Osteocyte (in vitro differentiated cells): ENCODE measurements around the gene RILPL1. TPM values are rescaled to one million over a fixed set of nuclear protein-coding genes. Genes with fewer than 3 reads are reported as not detected.
"Not testable (repeated sequence)": the region's sequence is repeated elsewhere in the genome, so short reads cannot be mapped to it uniquely, and the experiment has no call there.

Experiments used
- DNase-seq: peaks from one replicate; pipeline ENCODE4 v3.0.0; 2021; ENCODE audit warnings: mixed read lengths; ENCODE audit not compliant: unreplicated experiment; ENCODE audit errors: extremely low spot score
- H3K27ac Mint-ChIP-seq: one replicate; pipeline ENCODE4 v1.8.0; 2021; ENCODE audit warnings: mild to moderate bottlenecking, mixed read lengths; ENCODE audit not compliant: unreplicated experiment
- H3K27me3 Mint-ChIP-seq: one replicate; pipeline ENCODE4 v1.8.0; 2021; ENCODE audit warnings: mixed read lengths; ENCODE audit not compliant: unreplicated experiment
- H3K36me3 Mint-ChIP-seq: one replicate; pipeline ENCODE4 v1.8.0; 2021; ENCODE audit warnings: mixed read lengths; ENCODE audit not compliant: unreplicated experiment
- H3K4me1 Mint-ChIP-seq: one replicate; pipeline ENCODE4 v1.8.0; 2021; ENCODE audit warnings: mixed read lengths; ENCODE audit not compliant: unreplicated experiment
- H3K4me3 Mint-ChIP-seq: one replicate; pipeline ENCODE4 v1.8.0; 2021; ENCODE audit warnings: mild to moderate bottlenecking, moderate library complexity, mixed read lengths; ENCODE audit not compliant: unreplicated experiment
- H3K9me3 Mint-ChIP-seq: one replicate; pipeline ENCODE4 v1.8.0; 2021; ENCODE audit warnings: mixed read lengths; ENCODE audit not compliant: unreplicated experiment
- total RNA-seq: library from RNA; stranded (reverse); gene quantifications from 2 replicates; pipeline ENCODE4 v1.2.1, GENCODE V29; 2021
- TF ChIP-seq, protein P1 (sequence below): fragments of 200-600 bp; sonication (generic); IDR thresholded peaks from 2 replicates; pipeline ENCODE4 v1.5.0; 2021; ENCODE audit warnings: antibody characterized with exemption, mild to moderate bottlenecking, moderate library complexity

Gene RILPL1
- total RNA-seq, 1 donor from 2014 or later = 35.1 TPM

DNA sequence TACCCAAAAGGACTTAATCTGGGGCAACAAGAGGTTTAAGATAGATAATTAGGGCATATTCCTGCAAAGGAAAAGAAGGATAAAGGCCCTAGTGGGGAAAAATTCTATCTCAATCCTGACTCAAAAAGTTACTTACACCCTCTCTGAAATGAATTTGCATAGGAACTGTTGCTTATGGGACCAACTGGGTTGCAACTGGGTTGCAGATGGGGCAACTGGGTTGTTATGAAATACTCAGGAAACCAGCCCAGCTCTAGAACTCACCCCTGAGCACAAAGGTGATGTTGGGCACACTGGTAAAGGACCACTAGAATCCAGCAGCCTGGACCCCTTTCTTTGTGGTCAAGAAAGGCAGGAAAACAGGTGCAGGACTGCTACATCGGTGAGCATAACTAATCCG is 17.2 kb upstream of the RILPL1 start:
- Mint-ChIP-seq H3K4me1 (no peaks in the 10 kb centered on the region), H3K9me3 (no peaks in the 10 kb centered on the region), H3K27ac (no peak overlapping the region), H3K27me3 (peaks cover 11% of the 10 kb centered on the region), H3K36me3 (no peaks in the 10 kb centered on the region), H3K4me3 (no peak overlapping the region)
- no peak for DNase-seq
- TF ChIP-seq, protein P1, sequence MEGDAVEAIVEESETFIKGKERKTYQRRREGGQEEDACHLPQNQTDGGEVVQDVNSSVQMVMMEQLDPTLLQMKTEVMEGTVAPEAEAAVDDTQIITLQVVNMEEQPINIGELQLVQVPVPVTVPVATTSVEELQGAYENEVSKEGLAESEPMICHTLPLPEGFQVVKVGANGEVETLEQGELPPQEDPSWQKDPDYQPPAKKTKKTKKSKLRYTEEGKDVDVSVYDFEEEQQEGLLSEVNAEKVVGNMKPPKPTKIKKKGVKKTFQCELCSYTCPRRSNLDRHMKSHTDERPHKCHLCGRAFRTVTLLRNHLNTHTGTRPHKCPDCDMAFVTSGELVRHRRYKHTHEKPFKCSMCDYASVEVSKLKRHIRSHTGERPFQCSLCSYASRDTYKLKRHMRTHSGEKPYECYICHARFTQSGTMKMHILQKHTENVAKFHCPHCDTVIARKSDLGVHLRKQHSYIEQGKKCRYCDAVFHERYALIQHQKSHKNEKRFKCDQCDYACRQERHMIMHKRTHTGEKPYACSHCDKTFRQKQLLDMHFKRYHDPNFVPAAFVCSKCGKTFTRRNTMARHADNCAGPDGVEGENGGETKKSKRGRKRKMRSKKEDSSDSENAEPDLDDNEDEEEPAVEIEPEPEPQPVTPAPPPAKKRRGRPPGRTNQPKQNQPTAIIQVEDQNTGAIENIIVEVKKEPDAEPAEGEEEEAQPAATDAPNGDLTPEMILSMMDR = no peak

DNA sequence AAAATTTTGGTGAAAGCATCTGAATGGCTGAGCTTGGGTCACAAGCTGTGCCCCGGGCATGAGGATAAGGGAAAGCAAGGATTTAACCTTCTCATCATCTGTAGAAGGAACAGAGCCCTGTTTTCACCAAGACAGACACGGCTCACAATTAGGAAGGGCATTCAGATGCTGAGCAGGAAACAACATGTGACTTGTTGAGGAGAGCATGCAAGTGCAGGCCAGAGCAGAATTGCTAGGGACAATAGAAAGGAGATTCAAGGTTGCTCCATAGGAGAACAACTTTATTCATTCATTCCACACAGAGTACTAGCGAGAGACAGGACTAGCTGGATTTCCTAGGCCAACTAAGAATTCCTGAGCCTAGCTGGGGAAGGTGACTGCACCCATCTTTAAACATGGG is 14.6 kb upstream of the RILPL1 start:
- Mint-ChIP-seq H3K27ac (no peak overlapping the region), H3K9me3 (no peaks in the 10 kb centered on the region), H3K4me3 (no peak overlapping the region), H3K36me3 (no peaks in the 10 kb centered on the region), H3K27me3 (peaks cover 11% of the 10 kb centered on the region), H3K4me1 (no peaks in the 10 kb centered on the region)
- TF ChIP-seq, protein P1 = no peak
- no peak for DNase-seq

DNA sequence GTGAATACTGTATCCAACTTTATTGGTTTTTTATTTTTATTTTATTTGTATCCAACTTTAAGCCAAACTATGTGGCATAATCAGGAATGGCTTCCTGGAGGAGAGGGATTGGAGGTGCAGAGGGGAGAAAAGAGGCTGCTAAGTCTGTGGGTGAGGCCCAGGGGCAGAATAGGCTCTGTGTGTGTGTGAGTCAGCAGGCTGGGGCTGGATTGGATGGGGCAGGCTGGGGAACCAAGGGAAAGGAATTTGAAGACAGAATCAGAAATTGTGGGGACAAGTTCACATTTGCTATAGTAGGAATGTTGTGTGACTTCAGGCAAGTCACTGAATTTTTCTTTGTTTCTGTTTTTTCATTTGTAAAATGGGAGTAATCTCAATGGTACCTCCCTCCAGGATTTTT is 12.8 kb upstream of the RILPL1 start:
- Mint-ChIP-seq H3K27ac (no peak overlapping the region), H3K4me3 (no peak overlapping the region), H3K36me3 (no peaks in the 10 kb centered on the region), H3K27me3 (peaks cover 8% of the 10 kb centered on the region), H3K9me3 (no peaks in the 10 kb centered on the region), H3K4me1 (no peaks in the 10 kb centered on the region)
- no peak for DNase-seq
- TF ChIP-seq, protein P1 = no peak

DNA sequence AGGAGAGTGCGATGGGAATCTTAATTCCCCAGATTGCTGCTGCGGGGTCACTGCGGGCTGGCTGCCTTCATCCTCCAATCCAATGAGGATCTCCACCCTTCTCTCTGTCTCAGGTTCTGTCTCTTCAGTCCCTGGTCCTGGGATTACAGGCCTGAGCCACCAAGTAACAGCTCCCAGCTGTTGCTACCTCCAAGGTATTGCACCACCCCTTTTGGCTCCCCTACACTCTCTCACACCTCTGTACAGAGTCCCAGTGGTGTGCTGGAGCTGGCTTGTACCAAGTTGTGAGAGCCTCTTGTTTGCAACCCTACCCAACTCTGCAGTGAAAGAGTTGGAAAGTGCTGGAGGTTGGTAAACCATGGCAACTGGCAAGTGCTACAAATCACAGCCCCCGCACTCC is 10.0 kb upstream of the RILPL1 start:
- H3K9me3 Mint-ChIP-seq = no peaks in the 10 kb centered on the region
- TF ChIP-seq, protein P1 = no peak
- H3K27ac Mint-ChIP-seq = no peak overlapping the region
- no peak for DNase-seq
- peaks cover 13% of the 10 kb centered on the region for H3K27me3 Mint-ChIP-seq
- H3K36me3 Mint-ChIP-seq = no peaks in the 10 kb centered on the region
- H3K4me1 Mint-ChIP-seq = no peaks in the 10 kb centered on the region
- H3K4me3 Mint-ChIP-seq = no peak overlapping the region

DNA sequence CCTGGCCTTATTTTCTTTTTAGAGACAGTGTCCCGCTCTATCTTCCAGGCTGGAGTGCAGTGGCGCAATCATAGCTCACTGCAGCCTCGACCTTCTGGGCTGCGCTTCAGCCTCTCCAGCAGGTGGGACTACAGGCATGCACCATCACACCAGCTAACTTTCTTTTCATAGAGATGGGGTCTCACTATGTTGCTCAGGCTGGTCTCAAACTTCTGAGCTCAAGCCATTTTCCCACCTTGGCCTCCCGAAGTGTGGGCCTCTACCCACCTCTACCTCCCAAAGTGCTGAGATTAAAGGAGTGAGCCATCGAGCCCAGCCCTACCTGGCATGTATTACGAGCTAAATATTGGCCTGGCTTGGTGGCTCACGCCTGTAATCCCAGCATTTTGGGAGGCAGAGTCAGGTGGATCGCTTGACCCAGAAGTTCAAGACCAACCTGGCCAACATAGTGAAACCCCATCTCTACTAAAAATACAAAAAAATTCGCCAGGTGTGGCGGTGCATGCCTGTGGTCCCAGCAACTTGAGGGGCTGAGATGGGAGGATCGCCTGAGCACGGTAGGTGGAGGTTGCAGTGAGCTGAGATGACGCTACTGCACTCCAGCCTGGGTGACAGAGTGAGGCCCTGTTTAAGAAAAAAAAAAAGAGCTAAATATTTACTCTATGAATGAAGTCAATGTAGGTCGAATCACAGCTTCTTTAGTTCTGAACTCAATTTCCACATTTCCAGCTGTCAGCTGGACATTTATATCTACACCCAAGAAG is 7.6 kb upstream of the RILPL1 start:
- Mint-ChIP-seq H3K27me3 (peaks cover 13% of the 10 kb centered on the region), H3K27ac (no peak overlapping the region), H3K4me1 (no peaks in the 10 kb centered on the region), H3K4me3 (no peak overlapping the region), H3K36me3 (no peaks in the 10 kb centered on the region), H3K9me3 (no peaks in the 10 kb centered on the region)
- TF ChIP-seq, protein P1 = no peak
- DNase-seq = no peak

DNA sequence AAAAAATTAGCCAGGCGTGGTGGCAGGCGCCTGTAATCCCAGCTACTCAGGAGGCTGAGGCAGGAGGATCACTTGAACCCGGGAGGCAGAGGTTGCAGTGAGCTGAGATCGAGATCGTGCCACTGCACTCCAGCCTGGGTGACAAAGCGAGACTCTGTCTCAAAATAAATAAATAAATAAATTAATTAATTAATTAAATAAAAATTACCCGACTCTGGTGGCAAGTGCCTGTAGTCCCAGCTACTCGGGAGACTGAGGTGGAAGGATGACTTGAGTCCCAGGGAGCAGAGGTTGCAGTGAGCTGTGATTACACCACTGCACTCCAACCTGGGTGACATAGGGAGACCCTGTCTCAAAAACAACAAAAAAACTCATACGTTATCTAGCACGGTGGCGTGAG is 2.4 kb upstream of the RILPL1 start:
- not testable (repeated sequence) for DNase-seq, H3K9me3 Mint-ChIP-seq, H3K36me3 Mint-ChIP-seq, H3K4me3 Mint-ChIP-seq, H3K27ac Mint-ChIP-seq
- peaks cover 23% of the 10 kb centered on the region for H3K4me1 Mint-ChIP-seq
- peaks cover 13% of the 10 kb centered on the region for H3K27me3 Mint-ChIP-seq
